HT1080 (cell line): ENCODE measurements around the gene LAMA5. TPM values are rescaled to one million over a fixed set of nuclear protein-coding genes. Genes with fewer than 3 reads are reported as not detected.

Experiments used
- DNase-seq: peaks from one replicate; pipeline ENCODE4 v3.0.0-alpha.2; 2015; ENCODE audit warnings: low read depth
- total RNA-seq: library from RNA; depleted of rRNA; stranded (reverse); fragments of >200 nt; shearing (Covaris generic); gene quantifications from 2 replicates; pipeline ENCODE4 v1.2.3, GENCODE V29; 2014

The LAMA5 gene
- total RNA-seq, 1 experiment from 2014 or later, result 20.1 TPM

GRCh38 chr20:62372042-62372993, 5.2 kb upstream of the LAMA5 start:
- DNase-seq, result no peak

- DNase-seq, result no peak
Observed at GRCh38 chr20:62371588-62372041, 4.5 kb upstream of the LAMA5 start.

- no peak for DNase-seq
Observed at GRCh38 chr20:62370807-62371587, 3.9 kb upstream of the LAMA5 start.

GRCh38 chr20:62370115-62370806, 3.1 kb upstream of the LAMA5 start:
- peak; percentile 93 for DNase-seq

- no peak for DNase-seq
Observed at GRCh38 chr20:62369815-62370114, 2.7 kb upstream of the LAMA5 start.

GRCh38 chr20:62368976-62369814, 2.1 kb upstream of the LAMA5 start:
- DNase-seq, result peak; percentile 78

GRCh38 chr20:62368392-62368975, 1.4 kb upstream of the LAMA5 start:
- no peak for DNase-seq

- no peak for DNase-seq
Observed at GRCh38 chr20:62367633-62368391, 700 bp upstream of the LAMA5 start.

GRCh38 chr20:62366370-62367135, 559 bp downstream of the LAMA5 start:
- no peak for DNase-seq

GRCh38 chr20:62365814-62366369, 1.2 kb downstream of the LAMA5 start:
- no peak for DNase-seq

GRCh38 chr20:62364911-62365736, 2.0 kb downstream of the LAMA5 start:
- DNase-seq, result no peak

- DNase-seq, result no peak
Observed at GRCh38 chr20:62363920-62364851, 2.9 kb downstream of the LAMA5 start.

- DNase-seq, result no peak
Observed at GRCh38 chr20:62362991-62363919, 3.9 kb downstream of the LAMA5 start.

GRCh38 chr20:62362590-62362940, 4.5 kb downstream of the LAMA5 start:
- no peak for DNase-seq

- DNase-seq, result no peak
Observed at GRCh38 chr20:62361799-62362589, 5.1 kb downstream of the LAMA5 start.
